ENCODE results near the gene URAD. TPM values are rescaled to one million over a fixed set of nuclear protein-coding genes. Genes with fewer than 3 reads are reported as not detected.

The URAD gene
- total RNA-seq, 2 donors from 2014 or later: not detected

DNA sequence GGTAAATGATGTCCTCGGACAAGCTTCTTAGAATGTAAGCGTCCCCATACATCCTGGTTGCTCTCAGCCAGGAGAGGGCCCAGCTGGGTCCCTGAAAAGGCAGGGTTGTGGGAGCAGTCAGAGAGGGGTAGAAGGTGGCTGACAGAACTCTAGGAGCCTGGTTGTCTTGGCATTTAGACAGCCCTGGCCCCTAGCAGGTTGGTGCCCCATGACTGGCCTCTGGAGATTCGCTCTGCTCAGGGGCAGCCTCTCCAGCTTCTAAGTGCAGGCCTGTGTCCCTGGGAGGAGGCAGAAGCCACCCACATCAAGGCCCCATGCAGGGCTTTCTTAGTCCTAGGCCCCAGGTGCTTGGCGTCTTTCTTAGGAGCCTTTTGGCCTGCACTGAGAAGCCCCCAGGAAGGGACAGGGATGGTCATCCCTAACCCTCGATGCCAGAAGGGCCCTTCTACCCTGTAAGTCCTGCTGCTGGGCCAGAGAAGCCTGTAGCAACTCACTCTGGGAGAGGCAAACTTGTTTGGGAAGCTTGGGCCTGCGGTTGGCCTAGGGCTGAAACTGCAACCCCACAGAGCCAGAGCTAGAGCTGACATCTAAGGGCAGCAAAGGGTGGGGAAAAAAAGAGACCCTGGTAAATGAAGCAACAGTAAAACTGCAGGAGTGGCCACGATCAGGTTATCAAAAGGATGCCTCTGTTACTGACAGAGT, 16.6 kb downstream of the URAD start:
- ATAC-seq (replicated peaks in 1 of 2) (peak in 1 of 2 donors; percentile 18), DNase-seq (no peak)
- peaks cover 87% of the 10 kb centered on the region for H3K27me3 Mint-ChIP-seq (ENCODE audit: low read depth)
- no peak overlapping the region for H3K27ac Mint-ChIP-seq
- H3K4me3 Mint-ChIP-seq: no peak overlapping the region
- H3K36me3 Mint-ChIP-seq (ENCODE audit: insufficient read depth in 2 of 2): peaks cover 0 to 3% of the 10 kb centered on the region in 2 donors
- H3K4me1 Mint-ChIP-seq (ENCODE audit: low read depth): peaks cover 41% of the 10 kb centered on the region
- H3K9me3 Mint-ChIP-seq: no peaks in the 10 kb centered on the region

DNA sequence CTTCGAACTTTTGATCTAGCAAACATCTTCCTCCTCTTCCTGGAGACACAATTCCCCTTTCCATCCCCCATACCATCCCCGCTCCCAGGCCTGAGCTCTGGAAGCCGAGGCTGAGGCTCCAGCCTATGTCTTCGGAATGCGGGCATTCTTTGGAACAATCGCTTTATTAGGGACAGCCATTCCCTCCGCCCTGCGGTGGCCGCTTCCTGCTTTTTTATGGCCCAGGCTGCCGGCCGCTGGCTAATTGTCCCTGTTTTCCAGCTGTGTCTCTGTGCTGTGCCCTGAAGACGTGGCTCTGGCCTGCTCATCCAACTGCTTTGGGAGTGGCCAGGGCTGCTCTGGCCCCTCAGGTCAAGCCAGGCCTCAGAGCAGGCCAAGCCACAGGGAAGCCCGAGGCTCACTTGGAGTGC, 17.3 kb downstream of the URAD start:
- H3K27me3 Mint-ChIP-seq (ENCODE audit: low read depth): peaks cover 86% of the 10 kb centered on the region
- peaks cover 42% of the 10 kb centered on the region for H3K4me1 Mint-ChIP-seq (ENCODE audit: low read depth)
- no peak overlapping the region for H3K27ac Mint-ChIP-seq
- H3K36me3 Mint-ChIP-seq (ENCODE audit: insufficient read depth in 2 of 2): peaks cover 0 to 3% of the 10 kb centered on the region in 2 donors
- DNase-seq: no peak
- no peaks in the 10 kb centered on the region for H3K9me3 Mint-ChIP-seq
- H3K4me3 Mint-ChIP-seq: no peak overlapping the region
- no peak for ATAC-seq (replicated peaks in 1 of 2)

DNA sequence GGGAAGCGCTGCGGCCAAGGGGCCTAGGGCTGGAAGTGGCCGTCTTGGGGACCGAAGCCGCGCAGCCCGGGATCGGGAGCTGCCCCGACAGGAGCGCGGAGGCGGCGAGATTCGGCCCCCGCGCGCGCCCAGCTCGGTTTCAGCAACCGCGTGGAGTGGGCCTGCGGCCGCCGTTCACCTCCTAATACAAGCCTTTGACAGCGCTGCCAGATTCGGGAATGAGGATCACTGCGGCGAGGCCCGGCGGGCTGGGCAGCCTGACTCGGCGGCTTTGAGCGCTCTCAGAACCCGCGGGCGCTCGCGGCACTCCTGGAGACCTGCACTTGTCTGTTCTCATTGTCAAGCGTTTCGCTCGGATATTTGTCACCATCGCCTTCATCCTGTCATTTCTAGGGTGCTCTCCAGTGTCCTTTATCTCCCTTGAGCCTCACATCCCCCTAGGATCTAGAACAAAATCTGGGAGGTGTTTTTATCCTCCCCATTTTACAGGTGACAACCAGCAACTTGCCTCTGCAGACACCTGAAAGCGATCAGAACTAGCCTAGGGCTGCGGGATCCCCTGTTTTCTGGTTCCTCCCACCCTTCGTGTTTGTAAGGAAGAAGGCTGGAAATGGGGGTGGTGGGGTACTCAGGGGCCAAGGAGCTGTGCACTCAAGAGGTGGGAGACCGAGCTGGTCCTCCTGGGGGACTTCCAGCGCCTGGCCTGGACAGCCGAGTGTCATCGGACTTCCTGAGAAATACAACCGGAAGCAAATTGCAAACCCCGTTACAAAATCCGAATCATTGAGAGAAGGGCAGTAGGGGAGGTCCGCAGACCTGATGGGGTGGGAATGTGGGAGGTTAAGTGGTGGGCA, 17.9 kb downstream of the URAD start:
- no peak for ATAC-seq (replicated peaks in 1 of 2)
- Mint-ChIP-seq H3K4me3 (peak overlapping the region; percentile 10 to 34), H3K9me3 (no peaks in the 10 kb centered on the region), H3K27ac (peak overlapping the region; percentile 50), H3K36me3 (ENCODE audit: insufficient read depth in 2 of 2) (peaks cover 0 to 3% of the 10 kb centered on the region in 2 donors), H3K4me1 (ENCODE audit: low read depth) (peaks cover 38% of the 10 kb centered on the region), H3K27me3 (ENCODE audit: low read depth) (peaks cover 86% of the 10 kb centered on the region)
- DNase-seq: no peak

DNA sequence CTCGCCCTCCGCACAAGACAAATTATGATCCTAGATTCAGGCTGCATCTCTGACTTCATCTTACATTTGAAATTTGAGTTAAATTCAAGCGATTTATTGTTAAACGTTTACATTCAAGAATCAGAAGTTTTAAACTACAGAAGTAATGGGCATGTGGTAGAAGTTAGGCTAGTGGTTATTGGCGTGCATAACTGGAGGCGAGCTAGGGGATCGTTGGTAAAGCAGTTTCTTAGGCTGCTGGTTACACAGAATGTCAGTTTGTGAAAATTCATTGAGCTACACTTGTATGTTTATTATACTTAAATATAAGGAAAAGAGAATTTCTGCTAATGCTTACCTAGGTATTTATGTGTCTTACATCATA, 18.6 kb downstream of the URAD start:
- no peak overlapping the region for H3K27ac Mint-ChIP-seq
- H3K9me3 Mint-ChIP-seq: no peaks in the 10 kb centered on the region
- H3K36me3 Mint-ChIP-seq (ENCODE audit: insufficient read depth in 2 of 2): peaks cover 0 to 3% of the 10 kb centered on the region in 2 donors
- peaks cover 32% of the 10 kb centered on the region for H3K4me1 Mint-ChIP-seq (ENCODE audit: low read depth)
- no peak for DNase-seq
- ATAC-seq (replicated peaks in 1 of 2): no peak
- no peak overlapping the region for H3K4me3 Mint-ChIP-seq
- H3K27me3 Mint-ChIP-seq (ENCODE audit: low read depth): peaks cover 86% of the 10 kb centered on the region

- no peaks in the 10 kb centered on the region for H3K9me3 Mint-ChIP-seq
Observed at GRCh38 chr13:27969082-27969865, 19.2 kb downstream of the URAD start, which contains the start of gene CDX2. Gene CDX2, minus strand, starts transcription at chr13:27969315. Its CDS starts 309 bp downstream, at chr13:27969006.

DNA sequence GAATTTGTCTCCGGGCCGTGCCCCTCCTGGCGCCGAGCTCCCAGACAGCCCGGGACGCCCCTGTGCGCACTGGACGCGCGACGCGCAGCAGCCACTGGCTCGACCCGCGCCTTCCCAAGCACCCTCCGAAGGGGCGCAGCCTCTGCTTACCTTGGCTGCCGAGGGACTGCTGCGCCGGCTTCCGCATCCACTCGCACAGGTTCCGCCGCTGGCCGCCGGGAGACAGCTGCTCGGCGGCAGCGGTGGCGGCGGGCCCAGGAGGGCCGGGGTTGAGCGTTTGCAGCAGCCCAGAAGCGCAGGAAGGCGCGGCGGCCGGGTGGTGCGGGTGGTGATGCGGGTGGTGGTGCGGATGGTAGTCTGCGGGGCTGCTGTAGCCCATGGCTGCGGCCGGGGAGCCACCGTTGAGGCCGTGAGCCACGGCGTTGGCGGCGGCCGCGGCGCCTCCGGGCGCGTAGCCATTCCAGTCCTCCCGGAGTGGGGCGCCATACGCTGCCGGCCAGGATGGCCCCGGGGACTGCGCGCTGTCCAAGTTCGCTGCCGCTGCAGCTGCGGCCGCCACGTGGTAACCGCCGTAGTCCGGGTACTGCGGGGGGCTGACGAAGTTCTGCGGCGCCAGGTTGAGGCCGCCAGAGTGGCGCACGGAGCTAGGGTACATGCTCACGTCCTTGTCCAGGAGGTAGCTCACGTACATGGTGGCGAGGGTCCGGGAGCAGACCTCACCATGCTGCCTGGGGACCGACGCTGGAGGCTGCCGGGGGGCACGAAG, 20.0 kb downstream of the URAD start:
- Mint-ChIP-seq H3K4me3 (peak overlapping the region; percentile 40 to 55), H3K27me3 (ENCODE audit: low read depth) (peaks cover 86% of the 10 kb centered on the region), H3K36me3 (ENCODE audit: insufficient read depth in 2 of 2) (peaks cover 0 to 3% of the 10 kb centered on the region in 2 donors), H3K4me1 (ENCODE audit: low read depth) (peaks cover 32% of the 10 kb centered on the region), H3K27ac (no peak overlapping the region), H3K9me3 (no peaks in the 10 kb centered on the region)
- DNase-seq (no peak), ATAC-seq (replicated peaks in 1 of 2) (peak in 1 of 2 donors; percentile 24)

More at GRCh38 chr13:27969082-27969865, 19.2 kb downstream of the URAD start, which contains the start of gene CDX2:
- no peak for DNase-seq
- ATAC-seq (replicated peaks in 1 of 2): no peak
- no peak within 1 kb of the TSS for H3K27ac Mint-ChIP-seq
- peaks cover 32% of the 10 kb centered on the region for H3K4me1 Mint-ChIP-seq (ENCODE audit: low read depth)
- H3K27me3 Mint-ChIP-seq (ENCODE audit: low read depth): peaks cover 86% of the 10 kb centered on the region
- H3K36me3 Mint-ChIP-seq (ENCODE audit: insufficient read depth in 2 of 2): peaks cover 0 to 3% of the 10 kb centered on the region in 2 donors
- H3K4me3 Mint-ChIP-seq: peak within 1 kb of the TSS; percentile 57 to 67

GRCh38 chr13:27967736-27968315, 20.7 kb downstream of the URAD start:
- ATAC-seq (replicated peaks in 1 of 2) (no peak), DNase-seq (no peak)
- peak overlapping the region; percentile 63 for H3K27ac Mint-ChIP-seq
- peaks cover 32% of the 10 kb centered on the region for H3K4me1 Mint-ChIP-seq (ENCODE audit: low read depth)
- peak overlapping the region; percentile 55 to 60 for H3K4me3 Mint-ChIP-seq
- peaks cover 0 to 3% of the 10 kb centered on the region in 2 donors for H3K36me3 Mint-ChIP-seq (ENCODE audit: insufficient read depth in 2 of 2)
- no peaks in the 10 kb centered on the region for H3K9me3 Mint-ChIP-seq
- peaks cover 85% of the 10 kb centered on the region for H3K27me3 Mint-ChIP-seq (ENCODE audit: low read depth)

GRCh38 chr13:27967203-27967735, 21.2 kb downstream of the URAD start:
- no peaks in the 10 kb centered on the region for H3K9me3 Mint-ChIP-seq
- no peak overlapping the region for H3K27ac Mint-ChIP-seq
- DNase-seq: no peak
- H3K4me3 Mint-ChIP-seq: peak overlapping the region; percentile 27 to 60
- H3K27me3 Mint-ChIP-seq (ENCODE audit: low read depth): peaks cover 84% of the 10 kb centered on the region
- peaks cover 32% of the 10 kb centered on the region for H3K4me1 Mint-ChIP-seq (ENCODE audit: low read depth)
- ATAC-seq (replicated peaks in 1 of 2): no peak
- peaks cover 0 to 3% of the 10 kb centered on the region in 2 donors for H3K36me3 Mint-ChIP-seq (ENCODE audit: insufficient read depth in 2 of 2)

DNA sequence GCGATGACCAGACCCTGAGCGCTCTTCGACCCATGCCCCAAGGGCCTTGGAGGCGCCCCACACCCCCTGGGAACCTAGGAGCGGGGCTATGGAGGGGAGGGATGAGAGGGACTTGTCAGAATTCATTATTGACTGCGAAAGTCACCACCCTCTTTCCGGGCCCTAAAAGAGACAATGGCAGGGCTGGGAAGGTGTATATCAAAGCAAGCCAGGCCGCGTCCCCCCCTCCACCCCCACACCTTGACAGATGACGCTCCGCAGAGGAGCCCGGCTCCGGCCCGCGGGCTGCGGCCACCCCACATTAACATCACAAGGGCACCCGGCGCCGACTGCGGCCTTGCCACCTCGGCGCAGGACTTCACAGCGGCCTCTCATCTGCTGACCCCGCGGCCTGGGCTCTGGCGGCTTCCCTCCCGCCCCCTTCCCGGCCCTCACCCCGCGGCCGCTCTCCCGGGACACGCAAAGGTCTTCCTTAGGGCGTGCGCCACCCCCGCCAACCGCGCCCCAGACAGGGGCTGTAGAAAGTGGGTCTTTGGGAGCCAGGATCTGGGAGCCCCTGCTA, 21.8 kb downstream of the URAD start:
- no peak for DNase-seq
- peaks cover 0 to 3% of the 10 kb centered on the region in 2 donors for H3K36me3 Mint-ChIP-seq (ENCODE audit: insufficient read depth in 2 of 2)
- no peaks in the 10 kb centered on the region for H3K9me3 Mint-ChIP-seq

GRCh38 chr13:27965740-27966640, 22.5 kb downstream of the URAD start:
- no peak for DNase-seq
- peaks cover 32% of the 10 kb centered on the region for H3K4me1 Mint-ChIP-seq (ENCODE audit: low read depth)
- ATAC-seq (replicated peaks in 1 of 2): no peak
- H3K4me3 Mint-ChIP-seq: no peak overlapping the region
- H3K27ac Mint-ChIP-seq: no peak overlapping the region
- H3K27me3 Mint-ChIP-seq (ENCODE audit: low read depth): peaks cover 85% of the 10 kb centered on the region
- H3K9me3 Mint-ChIP-seq: no peaks in the 10 kb centered on the region
- H3K36me3 Mint-ChIP-seq (ENCODE audit: insufficient read depth in 2 of 2): peaks cover 0 to 3% of the 10 kb centered on the region in 2 donors

More for the DNA sequence above, 21.8 kb downstream of the URAD start:
- Mint-ChIP-seq H3K4me1 (ENCODE audit: low read depth) (peaks cover 32% of the 10 kb centered on the region), H3K27ac (no peak overlapping the region), H3K4me3 (peak overlapping the region; percentile 25 to 60), H3K27me3 (ENCODE audit: low read depth) (peaks cover 85% of the 10 kb centered on the region)
- ATAC-seq (replicated peaks in 1 of 2): no peak

- Mint-ChIP-seq H3K36me3 (ENCODE audit: insufficient read depth in 2 of 2) (peaks cover 0 to 3% of the 10 kb centered on the region in 2 donors), H3K4me3 (no peak overlapping the region), H3K27me3 (ENCODE audit: low read depth) (peaks cover 81% of the 10 kb centered on the region), H3K4me1 (ENCODE audit: low read depth) (peaks cover 28% of the 10 kb centered on the region), H3K27ac (no peak overlapping the region), H3K9me3 (no peaks in the 10 kb centered on the region)
- DNase-seq (no peak), ATAC-seq (replicated peaks in 1 of 2) (no peak)
Observed at GRCh38 chr13:27965343-27965739, 23.2 kb downstream of the URAD start.

All from activated T-cell treated with anti-CD3 and anti-CD28 coated beads, Interleukin-2, amount 50 U/mL, for 72 hours (primary cell).